Activated CD4-positive, alpha-beta T cell treated with anti-CD3 and anti-CD28 coated beads, Interleukin-2, amount 10 ng/mL, durations not matched to agents 7 days and 5 days (primary cell): ENCODE data around the gene FYB2. TPM values are rescaled to one million over a fixed set of nuclear protein-coding genes. Genes with fewer than 3 reads are reported as not detected.

Source experiments
- CTCF ChIA-PET: fragments of 350-600 bp; sonication (Branson Sonifier 250); formaldehyde crosslinking; loops from one replicate; lab custom pipeline; 2021; ENCODE audit warnings: antibody characterized with exemption; lab: Charles Lee
- POLR2A ChIA-PET: fragments of 350-600 bp; sonication (Branson Sonifier 250); formaldehyde crosslinking; loops from one replicate; lab custom pipeline; 2021; ENCODE audit warnings: antibody characterized with exemption; lab: Charles Lee
- DNase-seq: peaks from one replicate; pipeline ENCODE4 v3.0.0-alpha.2; 2020
- H3K27ac Mint-ChIP-seq: one replicate; pipeline ENCODE4 v1.8.0; 2021; ENCODE audit warnings: mild to moderate bottlenecking, moderate library complexity, mixed read lengths
- H3K27me3 Mint-ChIP-seq: one replicate; pipeline ENCODE4 v1.8.0; 2021; ENCODE audit warnings: mixed read lengths
- H3K36me3 Mint-ChIP-seq: one replicate; pipeline ENCODE4 v1.8.0; 2021; ENCODE audit warnings: low read depth, mixed read lengths
- H3K4me1 Mint-ChIP-seq: one replicate; pipeline ENCODE4 v1.8.0; 2021; ENCODE audit warnings: mixed read lengths
- H3K4me3 Mint-ChIP-seq: one replicate; pipeline ENCODE4 v1.8.0; 2021; ENCODE audit warnings: mild to moderate bottlenecking, moderate library complexity, mixed read lengths
- H3K9me3 Mint-ChIP-seq: one replicate; pipeline ENCODE4 v1.8.0; 2021; ENCODE audit warnings: mixed read lengths
- total RNA-seq, 2 experiments: library from RNA; stranded (reverse); gene quantifications; one replicate each; pipeline ENCODE4 v1.2.3, GENCODE V29; 2021

The FYB2 gene
- total RNA-seq, 2 experiments from 2014 or later = not detected

DNA sequence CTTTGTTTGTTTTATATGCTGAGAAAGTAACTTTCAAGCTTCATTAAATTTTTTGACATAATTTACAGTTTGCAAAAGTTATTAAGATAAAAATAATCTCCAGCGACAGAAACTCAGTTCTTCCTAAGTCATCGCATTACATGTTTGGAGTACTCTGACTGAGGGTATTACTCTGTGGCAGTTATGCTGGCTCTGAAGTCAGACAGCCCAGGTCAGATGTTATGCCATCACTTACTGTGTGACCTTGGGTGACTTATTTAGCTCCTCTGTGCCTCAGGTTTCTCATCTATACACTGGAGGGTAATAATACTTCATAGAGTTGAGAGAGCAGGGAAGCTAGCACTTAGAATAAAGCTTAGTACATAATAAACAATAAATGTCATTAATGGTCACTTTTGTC, 147.7 kb downstream of the FYB2 start:
- Mint-ChIP-seq H3K4me1 (no peaks in the 10 kb centered on the region), H3K27me3 (peaks cover 5% of the 10 kb centered on the region), H3K27ac (no peak overlapping the region), H3K4me3 (no peak overlapping the region), H3K36me3 (no peaks in the 10 kb centered on the region), H3K9me3 (no peaks in the 10 kb centered on the region)
- CTCF ChIA-PET = interaction anchor here (0.5 kb wide), 1 partner anchor 767 kb away, joined by 3 read pairs; no protein-coding TSS in a partner anchor
- POLR2A ChIA-PET = no interaction called here
- no peak for DNase-seq

GRCh38 chr1:56671085-56671484, 148.1 kb downstream of the FYB2 start:
- CTCF ChIA-PET = no interaction called here
- Mint-ChIP-seq H3K9me3 (no peaks in the 10 kb centered on the region), H3K36me3 (no peaks in the 10 kb centered on the region), H3K4me3 (no peak overlapping the region), H3K27me3 (peaks cover 5% of the 10 kb centered on the region), H3K4me1 (no peaks in the 10 kb centered on the region), H3K27ac (no peak overlapping the region)
- DNase-seq = no peak
- POLR2A ChIA-PET = no interaction called here

DNA sequence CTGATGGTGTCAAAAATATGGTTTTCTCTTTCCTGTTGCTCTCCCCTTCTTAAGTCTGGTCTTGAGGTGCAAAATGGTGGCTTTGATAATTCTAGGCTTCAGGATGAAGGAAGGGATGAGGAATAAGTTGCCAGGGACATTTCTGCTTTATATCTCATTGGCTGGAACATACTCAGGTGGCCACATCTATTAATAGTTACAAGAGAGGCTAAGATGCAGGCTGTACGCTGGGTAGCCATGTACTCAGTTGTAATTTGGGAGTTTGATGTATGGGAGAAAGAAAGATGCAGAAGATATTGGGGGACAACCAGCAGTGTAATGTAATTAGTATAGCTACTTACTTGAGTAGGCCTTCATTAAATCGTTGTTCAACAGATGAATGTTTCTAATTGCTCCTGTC, 148.9 kb downstream of the FYB2 start:
- POLR2A ChIA-PET = no interaction called here

More for the DNA sequence above, 148.9 kb downstream of the FYB2 start:
- H3K4me1 Mint-ChIP-seq = no peaks in the 10 kb centered on the region
- H3K9me3 Mint-ChIP-seq = no peaks in the 10 kb centered on the region
- CTCF ChIA-PET = no interaction called here
- H3K27ac Mint-ChIP-seq = no peak overlapping the region
- H3K36me3 Mint-ChIP-seq = no peaks in the 10 kb centered on the region
- H3K4me3 Mint-ChIP-seq = no peak overlapping the region
- peaks cover 5% of the 10 kb centered on the region for H3K27me3 Mint-ChIP-seq
- no peak for DNase-seq

Other genes with a start within 250 kb of the FYB2 start
- gene PLPP3, start 239.8 kb downstream of the FYB2 start, total RNA-seq = not detected
- not detected for gene PRKAA2, start 174.1 kb downstream of the FYB2 start, total RNA-seq
- gene C8A, start 35.4 kb upstream of the FYB2 start, total RNA-seq = not detected
- gene C8B, start 146.6 kb upstream of the FYB2 start, total RNA-seq = not detected